ENCODE results near the gene FAM180A. TPM values are rescaled to one million over a fixed set of nuclear protein-coding genes. Genes with fewer than 3 reads are reported as not detected.

FAM180A gene
- total and polyA plus RNA-seq, 8 donors, result 0.08 to 5.8 (median 1.4) TPM; not detected in 4

- DNase-seq, result no peak
- intact Hi-C loops (cut with DNase I; ENCODE audit: low total_unique reads), result no loop called here
- Histone ChIP-seq H3K4me1 (peaks cover 0 to 7% (median 6%) of the 10 kb centered on the region in 4 donors), H3K27me3 (no peaks in the 10 kb centered on the region), H3K9me3 (no peaks in the 10 kb centered on the region), H3K27ac (no peak overlapping the region), H3K36me3 (no peaks in the 10 kb centered on the region), H3K4me3 (no peak overlapping the region)
- no peak for TF ChIP-seq EP300 (IDR thresholded peaks at IDR 0.05)
- TF ChIP-seq CTCF (IDR thresholded peaks at IDR 0.05), result no peak
- TF ChIP-seq POLR2A (IDR thresholded peaks at IDR 0.05), result no peak
- no peak for TF ChIP-seq POLR2AphosphoS5 (IDR thresholded peaks at IDR 0.05)
- 88 to 91% (median 90%) methylated on average over 10 to 14 of the region's 14 CpGs for WGBS, 5 donors
Measured at GRCh38 chr7:135708041-135708440, 40.6 kb downstream of the FAM180A start.

GRCh38 chr7:135707570-135707966 is 41.0 kb downstream of the FAM180A start:
- WGBS, 5 donors, result 78 to 83% (median 80%) methylated on average over 5 of the region's 5 CpGs
- TF ChIP-seq POLR2A (IDR thresholded peaks at IDR 0.05), result no peak
- no peak for TF ChIP-seq POLR2AphosphoS5 (IDR thresholded peaks at IDR 0.05)
- no peak for TF ChIP-seq EP300 (IDR thresholded peaks at IDR 0.05)
- TF ChIP-seq CTCF (IDR thresholded peaks at IDR 0.05), result no peak

GRCh38 chr7:135706858-135707569 is 41.6 kb downstream of the FAM180A start:
- no peak for DNase-seq
- Histone ChIP-seq H3K27me3 (no peaks in the 10 kb centered on the region), H3K27ac (no peak overlapping the region), H3K36me3 (peaks cover 0 to under 1% (median 0%) of the 10 kb centered on the region in 4 donors), H3K4me3 (no peak overlapping the region), H3K4me1 (peaks cover 0 to 7% (median 6%) of the 10 kb centered on the region in 4 donors), H3K9me3 (no peaks in the 10 kb centered on the region)
- no peak for TF ChIP-seq POLR2AphosphoS5 (IDR thresholded peaks at IDR 0.05)
- TF ChIP-seq EP300 (IDR thresholded peaks at IDR 0.05), result no peak
- no peak for TF ChIP-seq POLR2A (IDR thresholded peaks at IDR 0.05)
- TF ChIP-seq CTCF (IDR thresholded peaks at IDR 0.05), result no peak
- 59 to 72% (median 65%) methylated on average over 7 of the region's 7 CpGs for WGBS, 5 donors
- intact Hi-C loops (cut with DNase I; ENCODE audit: low total_unique reads), result no loop called here

More at GRCh38 chr7:135707570-135707966, 41.0 kb downstream of the FAM180A start:
- intact Hi-C loops (cut with DNase I; ENCODE audit: low total_unique reads), result no loop called here
- no peak overlapping the region for H3K27ac ChIP-seq
- no peak for DNase-seq
- no peak overlapping the region for H3K4me3 ChIP-seq
- H3K4me1 ChIP-seq, result peaks cover 0 to 7% (median 6%) of the 10 kb centered on the region in 4 donors
- H3K9me3 ChIP-seq, result no peaks in the 10 kb centered on the region
- no peaks in the 10 kb centered on the region for H3K36me3 ChIP-seq
- no peaks in the 10 kb centered on the region for H3K27me3 ChIP-seq

- TF ChIP-seq EP300 (IDR thresholded peaks at IDR 0.05) (no peak), CTCF (IDR thresholded peaks at IDR 0.05) (no peak), POLR2A (IDR thresholded peaks at IDR 0.05) (no peak)
- Histone ChIP-seq H3K4me1 (peaks cover 0 to 7% (median 5%) of the 10 kb centered on the region in 4 donors), H3K9me3 (no peaks in the 10 kb centered on the region), H3K4me3 (no peak overlapping the region), H3K27me3 (no peaks in the 10 kb centered on the region), H3K27ac (no peak overlapping the region), H3K36me3 (peaks cover 0 to 8% (median 0%) of the 10 kb centered on the region in 4 donors)
- WGBS, 5 donors, result 78 to 88% (median 82%) methylated on average over 16 to 20 of the region's 20 CpGs
- DNase-seq, result no peak
- intact Hi-C loops (cut with DNase I; ENCODE audit: low total_unique reads), result no loop called here
Measured at GRCh38 chr7:135706038-135706742, 42.4 kb downstream of the FAM180A start.

Data from stomach (tissue), 9 donors.